Fibroblast of mammary gland (primary cell): Measurements from ENCODE around the gene ITGA11.

Experiments used
- DNase-seq: peaks from one replicate; pipeline ENCODE4 v3.0.0-alpha.2; 2010; ENCODE audit warnings: low read depth
- H3K4me3 ChIP-seq: 2 replicates; pipeline ENCODE4 v1.5.1; 2011; ENCODE audit warnings: low read depth, mild to moderate bottlenecking, low read length, moderate library complexity; ENCODE audit not compliant: control insufficient read depth
- CTCF ChIP-seq: conservative IDR thresholded peaks from 2 replicates; pipeline ENCODE4 v1.5.1; 2011; ENCODE audit warnings: low read depth, low read length, inconsistent platforms; ENCODE audit not compliant: control insufficient read depth, insufficient read depth

Gene ITGA11

GRCh38 chr15:68442041-68442440 is 10.1 kb upstream of the ITGA11 start:
- TF ChIP-seq CTCF: no peak
- no peak overlapping the region for H3K4me3 ChIP-seq
- no peak for DNase-seq

- no peak overlapping the region for H3K4me3 ChIP-seq
- DNase-seq: no peak
- no peak for TF ChIP-seq CTCF
These were observed 9.2 kb upstream of the ITGA11 start for GRCh38 chr15:68441045-68441743.

- no peak for DNase-seq
- no peak for TF ChIP-seq CTCF
- H3K4me3 ChIP-seq: no peak overlapping the region
These were observed 8.2 kb upstream of the ITGA11 start for GRCh38 chr15:68440136-68440535.

- no peak for TF ChIP-seq CTCF
- no peak for DNase-seq
- H3K4me3 ChIP-seq: no peak overlapping the region
These were observed 7.5 kb upstream of the ITGA11 start for GRCh38 chr15:68439506-68439905.

GRCh38 chr15:68436680-68437079 is 4.7 kb upstream of the ITGA11 start:
- no peak overlapping the region for H3K4me3 ChIP-seq
- no peak for DNase-seq
- no peak for TF ChIP-seq CTCF

GRCh38 chr15:68435966-68436365 is 4.0 kb upstream of the ITGA11 start:
- no peak overlapping the region for H3K4me3 ChIP-seq
- no peak for TF ChIP-seq CTCF
- no peak for DNase-seq

GRCh38 chr15:68434021-68434420 is 2.1 kb upstream of the ITGA11 start:
- no peak for DNase-seq
- no peak for TF ChIP-seq CTCF
- H3K4me3 ChIP-seq: no peak overlapping the region
